HEK293 (cell line): ENCODE measurements around the gene ZDHHC14.

Experiments
- CTCF ChIA-PET: fragments of 350-600 bp; formaldehyde crosslinking; extraction: SDS; loops from one replicate; lab custom pipeline; 2021; ENCODE audit warnings: antibody characterized with exemption; lab: Yijun Ruan, JAX
- POLR2A ChIA-PET: fragments of 300-600 bp; formaldehyde crosslinking; extraction: SDS; loops from one replicate; lab custom pipeline; 2020; ENCODE audit warnings: antibody characterized with exemption, inconsistent platforms; lab: Yijun Ruan, JAX
- H3K27ac ChIP-seq: fragments of 200-500 bp; sonication (Bioruptor generic); 2 replicates; pipeline ENCODE4 v1.5.1; 2014; ENCODE audit warnings: low read depth, low read length, control low read depth, inconsistent platforms; ENCODE audit errors: extremely low read depth
- H3K36me3 ChIP-seq, 2 experiments: fragments of 200-500 bp in 1 of 2; sonication (Bioruptor generic) in 1 of 2; 1 replicate in 1 of 2; 2 replicates in 1 of 2; pipeline ENCODE4 v1.5.1; 2014 to 2017; ENCODE audit warnings: inconsistent platforms in 2 of 2, low read length in 2 of 2; ENCODE audit not compliant: control insufficient read depth in 2 of 2, insufficient read depth in 1 of 2
- H3K4me1 ChIP-seq: fragments of 200-500 bp; sonication (Bioruptor generic); 2 replicates; pipeline ENCODE4 v1.5.1; 2014; ENCODE audit warnings: mild to moderate bottlenecking, low read length, inconsistent platforms; ENCODE audit not compliant: control insufficient read depth, insufficient read depth
- H3K4me3 ChIP-seq: 2 replicates; pipeline ENCODE4 v1.5.1; 2011; ENCODE audit warnings: low read depth, mild to moderate bottlenecking, control low read depth, low read length, moderate library complexity
- H3K9me3 ChIP-seq: fragments of 200-500 bp; sonication (Bioruptor generic); 2 replicates; pipeline ENCODE4 v1.5.1; 2014; ENCODE audit warnings: low read depth, low read length, inconsistent platforms; ENCODE audit not compliant: control insufficient read depth, insufficient read depth
- HOXD13 ChIP-seq: sonication (generic); formaldehyde crosslinking; IDR thresholded peaks from 2 replicates; pipeline ENCODE4 v1.8.0; 2022; ENCODE audit warnings: missing genetic modification reagents, borderline replicate concordance
- INSM2 ChIP-seq: fragments of 450-650 bp; formaldehyde crosslinking; IDR thresholded peaks from 2 replicates; pipeline ENCODE4 v1.5.1; 2016; ENCODE audit warnings: missing biosample characterization, missing genetic modification characterization
- WT1 ChIP-seq: fragments of 450-650 bp; formaldehyde crosslinking; IDR thresholded peaks from 2 replicates; pipeline ENCODE4 v1.5.1; 2016; ENCODE audit warnings: missing biosample characterization, missing genetic modification characterization
- ZBTB7A ChIP-seq: fragments of 450-650 bp; formaldehyde crosslinking; IDR thresholded peaks from 2 replicates; pipeline ENCODE4 v1.5.1; 2016; ENCODE audit warnings: low read depth, missing biosample characterization, missing genetic modification characterization
- ZNF112 ChIP-seq: fragments of 450-650 bp; formaldehyde crosslinking; IDR thresholded peaks from 2 replicates; pipeline ENCODE4 v1.5.0; 2017; ENCODE audit warnings: missing biosample characterization, missing genetic modification characterization
- ZNF146 ChIP-seq: fragments of 450-650 bp; formaldehyde crosslinking; IDR thresholded peaks from 2 replicates; pipeline ENCODE4 v1.5.1; 2016; ENCODE audit warnings: missing biosample characterization, missing genetic modification characterization
- ZNF174 ChIP-seq: fragments of 450-650 bp; formaldehyde crosslinking; IDR thresholded peaks from 2 replicates; pipeline ENCODE4 v1.5.0; 2017; ENCODE audit warnings: missing biosample characterization, mild to moderate bottlenecking, missing genetic modification characterization
- ZNF214 ChIP-seq: fragments of 450-650 bp; formaldehyde crosslinking; IDR thresholded peaks from 2 replicates; pipeline ENCODE4 v1.5.1; 2017; ENCODE audit warnings: missing biosample characterization, mild to moderate bottlenecking, missing genetic modification characterization, borderline replicate concordance
- ZNF239 ChIP-seq: fragments of 450-650 bp; formaldehyde crosslinking; IDR thresholded peaks from 2 replicates; pipeline ENCODE4 v1.5.1; 2016; ENCODE audit warnings: missing biosample characterization, missing genetic modification characterization
- ZNF473 ChIP-seq: fragments of 450-650 bp; formaldehyde crosslinking; IDR thresholded peaks from 2 replicates; pipeline ENCODE4 v1.5.1; 2017; ENCODE audit warnings: missing biosample characterization, missing genetic modification characterization
- ZNF555 ChIP-seq: fragments of 450-650 bp; formaldehyde crosslinking; conservative IDR thresholded peaks from 2 replicates; pipeline ENCODE4 v1.5.1; 2017; ENCODE audit warnings: missing biosample characterization, mild to moderate bottlenecking, missing genetic modification characterization, inconsistent platforms
- ZNF624 ChIP-seq: fragments of 450-650 bp; formaldehyde crosslinking; IDR thresholded peaks from 2 replicates; pipeline ENCODE4 v1.5.1; 2017; ENCODE audit warnings: missing biosample characterization, missing genetic modification characterization
- ZNF777 ChIP-seq: fragments of 450-650 bp; formaldehyde crosslinking; IDR thresholded peaks from 2 replicates; pipeline ENCODE4 v1.5.1; 2017; ENCODE audit warnings: missing biosample characterization, missing genetic modification characterization, borderline replicate concordance
- ZNF785 ChIP-seq: fragments of 450-650 bp; formaldehyde crosslinking; IDR thresholded peaks from 2 replicates; pipeline ENCODE4 v1.5.1; 2016; ENCODE audit warnings: missing biosample characterization, missing genetic modification characterization
- ZNF830 ChIP-seq: fragments of 450-650 bp; IDR thresholded peaks from 2 replicates; pipeline ENCODE4 v1.5.0; 2018; ENCODE audit warnings: missing biosample characterization, missing genetic modification characterization, low read depth, mild to moderate bottlenecking, moderate library complexity
- ZSCAN23 ChIP-seq: fragments of 450-650 bp; formaldehyde crosslinking; IDR thresholded peaks from 2 replicates; pipeline ENCODE4 v1.5.1; 2016; ENCODE audit warnings: missing biosample characterization, missing genetic modification characterization
- ZSCAN5A ChIP-seq: fragments of 450-650 bp; formaldehyde crosslinking; IDR thresholded peaks from 2 replicates; pipeline ENCODE4 v1.5.1; 2016; ENCODE audit warnings: missing biosample characterization, missing genetic modification characterization
- TF ChIP-seq, protein P1 (sequence below): fragments of 450-650 bp; formaldehyde crosslinking; IDR thresholded peaks from 2 replicates; pipeline ENCODE4 v1.5.1; 2016; ENCODE audit warnings: missing biosample characterization, missing genetic modification characterization

The ZDHHC14 gene

DNA sequence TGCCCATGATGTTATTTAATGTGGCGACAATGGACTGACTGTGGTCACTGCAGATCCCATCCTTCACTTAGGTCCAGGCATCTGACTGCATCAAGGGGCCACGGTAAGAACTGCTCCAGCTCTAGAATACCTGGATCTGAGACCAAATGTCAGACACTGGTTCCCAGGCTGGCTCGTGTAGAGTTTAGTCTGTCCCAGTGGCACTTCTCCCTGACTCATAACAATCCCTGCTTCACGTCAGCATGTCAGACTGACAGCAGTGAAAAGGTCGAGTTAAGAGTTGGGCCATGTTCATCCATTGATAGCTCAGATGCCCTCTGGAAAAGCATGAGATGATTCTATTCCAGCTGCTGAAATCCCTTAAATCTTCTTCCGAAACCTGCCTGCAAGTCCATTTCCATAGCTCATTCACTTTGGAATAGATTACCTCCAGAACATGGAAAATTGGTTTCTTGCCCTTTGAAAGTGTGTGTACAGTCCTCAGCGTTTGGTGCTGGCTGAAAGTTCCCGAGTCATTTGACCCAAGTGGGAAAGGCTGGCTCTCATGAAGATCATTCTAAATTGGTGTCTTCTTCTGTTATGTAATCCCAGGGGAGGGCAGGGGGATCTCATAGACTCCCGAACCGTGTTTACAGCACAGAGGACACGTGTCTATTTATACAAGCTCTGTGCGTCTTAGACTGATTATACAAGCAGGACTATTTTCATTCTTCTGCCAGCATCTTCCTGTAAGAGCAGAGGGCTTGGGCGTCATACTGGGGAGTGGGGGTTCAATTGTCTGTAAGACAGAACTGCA lies 160.8 kb downstream of the ZDHHC14 start (continued):
- TF ChIP-seq ZNF624 (tag by site-specific recombination) = no peak
- TF ChIP-seq, protein P1, sequence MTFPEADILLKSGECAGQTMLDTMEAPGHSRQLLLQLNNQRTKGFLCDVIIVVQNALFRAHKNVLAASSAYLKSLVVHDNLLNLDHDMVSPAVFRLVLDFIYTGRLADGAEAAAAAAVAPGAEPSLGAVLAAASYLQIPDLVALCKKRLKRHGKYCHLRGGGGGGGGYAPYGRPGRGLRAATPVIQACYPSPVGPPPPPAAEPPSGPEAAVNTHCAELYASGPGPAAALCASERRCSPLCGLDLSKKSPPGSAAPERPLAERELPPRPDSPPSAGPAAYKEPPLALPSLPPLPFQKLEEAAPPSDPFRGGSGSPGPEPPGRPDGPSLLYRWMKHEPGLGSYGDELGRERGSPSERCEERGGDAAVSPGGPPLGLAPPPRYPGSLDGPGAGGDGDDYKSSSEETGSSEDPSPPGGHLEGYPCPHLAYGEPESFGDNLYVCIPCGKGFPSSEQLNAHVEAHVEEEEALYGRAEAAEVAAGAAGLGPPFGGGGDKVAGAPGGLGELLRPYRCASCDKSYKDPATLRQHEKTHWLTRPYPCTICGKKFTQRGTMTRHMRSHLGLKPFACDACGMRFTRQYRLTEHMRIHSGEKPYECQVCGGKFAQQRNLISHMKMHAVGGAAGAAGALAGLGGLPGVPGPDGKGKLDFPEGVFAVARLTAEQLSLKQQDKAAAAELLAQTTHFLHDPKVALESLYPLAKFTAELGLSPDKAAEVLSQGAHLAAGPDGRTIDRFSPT (tag by site-specific recombination) = no peak

DNA sequence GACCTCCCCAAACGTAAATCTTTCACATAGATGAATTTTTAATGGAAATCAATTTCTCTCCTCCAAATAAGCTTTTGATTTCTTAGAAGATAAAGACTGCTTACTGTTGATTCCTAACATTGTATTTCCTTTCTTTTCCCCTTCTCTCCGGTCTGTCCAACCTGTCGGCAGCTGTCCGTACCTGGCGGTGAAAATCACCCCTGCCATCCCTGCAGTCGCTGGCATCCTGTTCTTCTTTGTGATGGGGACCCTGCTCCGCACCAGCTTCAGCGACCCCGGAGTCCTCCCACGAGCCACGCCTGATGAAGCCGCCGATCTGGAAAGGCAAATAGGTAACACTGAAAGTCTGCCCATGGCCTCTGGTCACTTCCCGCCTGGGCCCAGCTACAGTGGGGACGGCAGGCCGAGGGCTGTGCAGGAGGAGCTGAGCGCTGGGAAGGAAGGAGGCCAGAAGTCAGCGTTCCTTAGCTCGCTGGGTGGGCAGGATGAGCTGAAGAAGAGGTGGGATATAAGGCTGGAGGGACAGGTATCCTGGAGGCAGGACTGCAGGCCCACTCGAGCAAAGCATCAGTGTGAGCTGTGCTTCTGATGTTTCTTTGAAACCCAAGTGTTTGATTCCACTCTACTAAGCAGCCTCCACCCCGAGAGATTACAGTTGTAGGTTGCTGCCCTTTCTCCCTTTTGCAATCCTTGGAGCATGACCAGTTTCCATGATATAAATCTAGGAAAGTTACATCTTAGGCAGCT lies 161.6 kb downstream of the ZDHHC14 start:
- H3K9me3 ChIP-seq = no peaks in the 10 kb centered on the region
- ChIA-PET POLR2A (no interaction called here), CTCF (interaction anchor here (0.6 to 1.1 kb wide), 3 partner anchors 36 to 456 kb away, joined by 3 to 7 read pairs (median 4); no protein-coding TSS in a partner anchor)

GRCh38 chr6:157546321-157546720 lies 165.3 kb downstream of the ZDHHC14 start:
- TF ChIP-seq HOXD13 (CRISPR knock-in tag) (no peak), ZNF777 (tag by site-specific recombination) (no peak), WT1 (tag by site-specific recombination) (no peak), ZNF112 (no peak), ZNF174 (no peak), ZNF785 (tag by site-specific recombination) (no peak), ZBTB7A (no peak), ZNF830 (no peak), ZNF214 (no peak), ZSCAN5A (no peak)
- Histone ChIP-seq H3K9me3 (no peaks in the 10 kb centered on the region), H3K4me3 (no peak overlapping the region), H3K27ac (no peak overlapping the region), H3K36me3 (peaks cover 0 to 7% of the 10 kb centered on the region in 2 experiments; a peak in 1 of 3 replicates), H3K4me1 (no peaks in the 10 kb centered on the region)
- ChIA-PET CTCF (no interaction called here), POLR2A (no interaction called here)

More for the DNA sequence above, 161.6 kb downstream of the ZDHHC14 start:
- peaks cover 0 to 7% of the 10 kb centered on the region in 2 experiments; a peak in 1 of 3 replicates for H3K36me3 ChIP-seq
- no peak overlapping the region for H3K4me3 ChIP-seq
- no peaks in the 10 kb centered on the region for H3K4me1 ChIP-seq
- no peak overlapping the region for H3K27ac ChIP-seq
- no peak for TF ChIP-seq ZNF239 (tag by site-specific recombination)
- TF ChIP-seq INSM2 (tag by site-specific recombination) = no peak
- TF ChIP-seq ZSCAN23 (tag by site-specific recombination) = no peak
- no peak for TF ChIP-seq ZNF146 (tag by site-specific recombination)
- no peak for TF ChIP-seq ZNF473
- TF ChIP-seq ZNF555 (tag by site-specific recombination) = no peak
